H9 (cell line): Measurements from ENCODE around the gene IL20. TPM values are rescaled to one million over a fixed set of nuclear protein-coding genes. Genes with fewer than 3 reads are reported as not detected.

Source experiments
- DNase-seq: peaks from one replicate; pipeline ENCODE4 v3.0.0-alpha.2; 2017
- H2AFZ ChIP-seq: one replicate; pipeline ENCODE4 v1.6.1; 2013; ENCODE audit warnings: mild to moderate bottlenecking, low read length, control low read depth, moderate library complexity
- H2AK5ac ChIP-seq: 2 replicates; pipeline ENCODE4 v1.6.1; 2013; ENCODE audit warnings: low read length, control low read depth, mixed read lengths; ENCODE audit not compliant: insufficient read length
- H2BK120ac ChIP-seq: one replicate; pipeline ENCODE4 v1.6.1; 2013; ENCODE audit warnings: low read depth, mild to moderate bottlenecking, low read length, control low read depth, inconsistent platforms; ENCODE audit not compliant: poor library complexity, severe bottlenecking
- H2BK12ac ChIP-seq: 2 replicates; pipeline ENCODE4 v1.6.1; 2013; ENCODE audit warnings: low read length, control low read depth, mixed read lengths, low read depth; ENCODE audit not compliant: insufficient read length
- H2BK15ac ChIP-seq: 2 replicates; pipeline ENCODE4 v1.6.1; 2013; ENCODE audit warnings: low read depth, low read length, control low read depth
- H2BK20ac ChIP-seq: one replicate; pipeline ENCODE4 v1.6.1; 2013; ENCODE audit warnings: low read depth, mild to moderate bottlenecking, low read length, control low read depth, inconsistent platforms; ENCODE audit not compliant: poor library complexity, severe bottlenecking
- H2BK5ac ChIP-seq: 2 replicates; pipeline ENCODE4 v1.6.1; 2013; ENCODE audit warnings: low read length, control low read depth, mixed read lengths; ENCODE audit not compliant: insufficient read length
- H3K14ac ChIP-seq: 2 replicates; pipeline ENCODE4 v1.6.1; 2013; ENCODE audit warnings: low read length, control low read depth; ENCODE audit not compliant: insufficient read depth
- H3K18ac ChIP-seq: 2 replicates; pipeline ENCODE4 v1.6.1; 2013; ENCODE audit warnings: low read depth, mild to moderate bottlenecking, mixed read lengths, low read length, control low read depth; ENCODE audit not compliant: insufficient read length
- H3K23ac ChIP-seq: 2 replicates; pipeline ENCODE4 v1.6.1; 2013; ENCODE audit warnings: low read length, control low read depth, mixed read lengths, low read depth; ENCODE audit not compliant: insufficient read length
- H3K23me2 ChIP-seq: 2 replicates; pipeline ENCODE4 v1.6.1; 2013; ENCODE audit warnings: low read depth, mild to moderate bottlenecking, mixed read lengths, low read length, control low read depth; ENCODE audit not compliant: insufficient read length, poor library complexity, severe bottlenecking
- H3K27ac ChIP-seq: 2 replicates; pipeline ENCODE4 v1.5.1; 2013; ENCODE audit warnings: low read length, control low read depth, mixed read lengths, low read depth; ENCODE audit not compliant: insufficient read length
- H3K27me3 ChIP-seq: 2 replicates; pipeline ENCODE4 v1.6.1; 2013; ENCODE audit warnings: low read length, control low read depth, inconsistent platforms; ENCODE audit not compliant: insufficient read depth
- H3K4ac ChIP-seq: 2 replicates; pipeline ENCODE4 v1.6.1; 2013; ENCODE audit warnings: low read depth, mild to moderate bottlenecking, control low read depth, inconsistent platforms, low read length, moderate library complexity
- H3K4me1 ChIP-seq: 2 replicates; pipeline ENCODE4 v1.6.1; 2013; ENCODE audit warnings: low read length, control low read depth, inconsistent platforms; ENCODE audit not compliant: insufficient read depth
- H3K4me2 ChIP-seq: 2 replicates; pipeline ENCODE4 v1.6.1; 2013; ENCODE audit warnings: low read length, control low read depth, mixed read lengths; ENCODE audit not compliant: insufficient read length, insufficient read depth
- H3K56ac ChIP-seq: 2 replicates; pipeline ENCODE4 v1.6.1; 2013; ENCODE audit warnings: low read depth, mild to moderate bottlenecking, mixed read lengths, low read length, control low read depth; ENCODE audit not compliant: insufficient read length
- H3K79me1 ChIP-seq: 2 replicates; pipeline ENCODE4 v1.6.1; 2013; ENCODE audit warnings: low read depth, mild to moderate bottlenecking, moderate library complexity, low read length, control low read depth, inconsistent platforms; ENCODE audit not compliant: insufficient read depth, poor library complexity, severe bottlenecking
- H3K79me2 ChIP-seq: 2 replicates; pipeline ENCODE4 v1.6.1; 2013; ENCODE audit warnings: low read length, control low read depth, inconsistent platforms; ENCODE audit not compliant: insufficient read depth
- H3K9ac ChIP-seq: 2 replicates; pipeline ENCODE4 v1.6.1; 2013; ENCODE audit warnings: low read length, control low read depth, mixed read lengths; ENCODE audit not compliant: insufficient read length; ENCODE audit errors: extremely low read depth
- H3K9me3 ChIP-seq: one replicate; pipeline ENCODE4 v1.6.1; 2013; ENCODE audit warnings: low read depth, low read length, inconsistent platforms; ENCODE audit not compliant: control insufficient read depth
- H3T11ph ChIP-seq: one replicate; pipeline ENCODE4 v1.6.1; 2013; ENCODE audit warnings: mild to moderate bottlenecking, low read length, control low read depth, inconsistent platforms
- H4K20me1 ChIP-seq: one replicate; pipeline ENCODE4 v1.6.1; 2013; ENCODE audit not compliant: control insufficient read depth, insufficient read length, insufficient read depth
- H4K5ac ChIP-seq: 2 replicates; pipeline ENCODE4 v1.6.1; 2013; ENCODE audit warnings: low read depth, mild to moderate bottlenecking, mixed read lengths, low read length, control low read depth; ENCODE audit not compliant: insufficient read length
- H4K8ac ChIP-seq: replicated peaks from 2 replicates; pipeline ENCODE4 v1.6.1; 2013; ENCODE audit warnings: low read length, control low read depth, mixed read lengths, low read depth; ENCODE audit not compliant: insufficient read length
- H4K91ac ChIP-seq: 2 replicates; pipeline ENCODE4 v1.6.1; 2013; ENCODE audit warnings: low read depth, mild to moderate bottlenecking, moderate library complexity, mixed read lengths, low read length, control low read depth; ENCODE audit not compliant: insufficient read length
- H3K27ac Mint-ChIP-seq, 3 experiments: 2 replicates in 2 of 3; 3 replicates in 1 of 3; pipeline ENCODE4 v1.8.0; 2020 to 2021; ENCODE audit warnings: mixed read lengths in 3 of 3, mild to moderate bottlenecking in 1 of 3, moderate library complexity in 1 of 3
- H3K27me3 Mint-ChIP-seq: 2 replicates; pipeline ENCODE4 v1.8.0; 2021; ENCODE audit warnings: low read depth, mild to moderate bottlenecking, moderate library complexity, mixed read lengths
- H3K36me3 Mint-ChIP-seq, 3 experiments: 2 replicates in 2 of 3; 3 replicates in 1 of 3; pipeline ENCODE4 v1.8.0; 2020 to 2021; ENCODE audit warnings: low read depth in 3 of 3, mixed read lengths in 3 of 3; ENCODE audit not compliant: insufficient read depth in 1 of 3
- H3K4me1 Mint-ChIP-seq, 2 experiments: 2 replicates each; pipeline ENCODE4 v1.8.0; 2020; ENCODE audit warnings: mixed read lengths in 2 of 2
- H3K4me3 Mint-ChIP-seq, 2 experiments: 2 replicates in 1 of 2; 3 replicates in 1 of 2; pipeline ENCODE4 v1.8.0; 2020 to 2021; ENCODE audit warnings: mild to moderate bottlenecking in 2 of 2, mixed read lengths in 2 of 2, moderate library complexity in 1 of 2
- H3K9me3 Mint-ChIP-seq, 2 experiments: 2 replicates in 1 of 2; 3 replicates in 1 of 2; pipeline ENCODE4 v1.8.0; 2020; ENCODE audit warnings: mild to moderate bottlenecking in 2 of 2, mixed read lengths in 2 of 2, moderate library complexity in 1 of 2
- WGBS: extraction: QIAGEN DNeasy Blood & Tissue Kit; methylation state at CpG from one replicate; pipeline ENCODE4 v1.1.7; 2013; ENCODE audit warnings: missing lambda C conversion rate, low lambda C conversion rate, mixed read lengths; ENCODE audit not compliant: insufficient read length; ENCODE audit errors: extremely low coverage; 5-methylcytosine and 5-hydroxymethylcytosine counted together
- total RNA-seq: library from RNA; stranded (reverse); gene quantifications from 2 replicates; pipeline ENCODE4 v1.2.1, GENCODE V29; 2021
- TF ChIP-seq, protein P1 (sequence below): fragments of 200-600 bp; sonication (generic); conservative IDR thresholded peaks from 3 replicates; pipeline ENCODE4 v1.8.0; 2021; ENCODE audit warnings: antibody characterized with exemption, mild to moderate bottlenecking

Gene IL20
- total RNA-seq, 1 experiment from 2014 or later = not detected

DNA sequence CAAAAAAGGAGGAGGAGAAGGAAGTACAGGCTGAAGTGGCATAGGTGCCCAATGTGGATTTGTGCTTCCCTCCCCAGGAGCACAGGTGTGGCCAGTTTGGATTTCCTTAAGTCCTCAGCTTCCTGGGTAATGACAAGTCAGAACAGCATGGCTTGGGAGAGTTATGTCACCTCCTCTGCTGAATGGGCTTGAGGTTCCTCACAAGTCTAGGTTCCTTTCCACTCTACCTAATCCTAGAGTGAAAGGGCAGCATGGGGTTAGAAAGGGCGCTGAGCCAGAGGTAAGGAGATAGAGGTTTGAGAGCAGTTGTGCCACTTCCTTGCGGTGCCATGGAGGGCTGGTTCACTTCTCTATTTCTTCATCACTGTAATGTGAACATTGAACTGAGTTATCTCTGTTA lies 35.5 kb upstream of the IL20 start:
- no peak overlapping the region for H3K27ac ChIP-seq
- no peak overlapping the region for H2BK5ac ChIP-seq
- H2BK120ac ChIP-seq = no peak overlapping the region
- Mint-ChIP-seq H3K9me3 (no peaks in the 10 kb centered on the region), H3K4me3 (no peak overlapping the region), H3K36me3 (0 out of 7 replicates have a peak, but pooled peaks cover 0 to 2% (median 0%) of the 10 kb centered on the region in 3 experiments), H3K4me1 (peaks cover 0 to 3% of the 10 kb centered on the region in 2 experiments; a peak in 1 of 4 replicates), H3K27ac (no peak overlapping the region), H3K27me3 (no peaks in the 10 kb centered on the region; the same call in none of the 2 replicates)
- no peaks in the 10 kb centered on the region for H3K23me2 ChIP-seq
- H2AK5ac ChIP-seq = no peak overlapping the region
- no peak overlapping the region for H4K5ac ChIP-seq
- no peaks in the 10 kb centered on the region for H3K9me3 ChIP-seq
- H3K23ac ChIP-seq = no peak overlapping the region
- H2BK12ac ChIP-seq = no peak overlapping the region
- no peaks in the 10 kb centered on the region for H3K4me1 ChIP-seq
- no peak overlapping the region for H2BK20ac ChIP-seq
- H2AFZ ChIP-seq = no peak overlapping the region
- H3K9ac ChIP-seq = no peak overlapping the region
- H4K91ac ChIP-seq = no peak overlapping the region
- H3K18ac ChIP-seq = no peak overlapping the region
- no peaks in the 10 kb centered on the region for H4K20me1 ChIP-seq
- H3T11ph ChIP-seq = no peak overlapping the region
- H2BK15ac ChIP-seq = no peak overlapping the region
- H3K79me2 ChIP-seq = no peaks in the 10 kb centered on the region
- no peak overlapping the region for H3K4ac ChIP-seq
- no peak overlapping the region for H3K14ac ChIP-seq
- H4K8ac ChIP-seq = no peak overlapping the region
- no peak overlapping the region for H3K4me2 ChIP-seq
- no peaks in the 10 kb centered on the region for H3K79me1 ChIP-seq
- TF ChIP-seq, protein P1, sequence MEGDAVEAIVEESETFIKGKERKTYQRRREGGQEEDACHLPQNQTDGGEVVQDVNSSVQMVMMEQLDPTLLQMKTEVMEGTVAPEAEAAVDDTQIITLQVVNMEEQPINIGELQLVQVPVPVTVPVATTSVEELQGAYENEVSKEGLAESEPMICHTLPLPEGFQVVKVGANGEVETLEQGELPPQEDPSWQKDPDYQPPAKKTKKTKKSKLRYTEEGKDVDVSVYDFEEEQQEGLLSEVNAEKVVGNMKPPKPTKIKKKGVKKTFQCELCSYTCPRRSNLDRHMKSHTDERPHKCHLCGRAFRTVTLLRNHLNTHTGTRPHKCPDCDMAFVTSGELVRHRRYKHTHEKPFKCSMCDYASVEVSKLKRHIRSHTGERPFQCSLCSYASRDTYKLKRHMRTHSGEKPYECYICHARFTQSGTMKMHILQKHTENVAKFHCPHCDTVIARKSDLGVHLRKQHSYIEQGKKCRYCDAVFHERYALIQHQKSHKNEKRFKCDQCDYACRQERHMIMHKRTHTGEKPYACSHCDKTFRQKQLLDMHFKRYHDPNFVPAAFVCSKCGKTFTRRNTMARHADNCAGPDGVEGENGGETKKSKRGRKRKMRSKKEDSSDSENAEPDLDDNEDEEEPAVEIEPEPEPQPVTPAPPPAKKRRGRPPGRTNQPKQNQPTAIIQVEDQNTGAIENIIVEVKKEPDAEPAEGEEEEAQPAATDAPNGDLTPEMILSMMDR = no peak
- no peak for DNase-seq
- H3K56ac ChIP-seq = no peak overlapping the region
- no CpG with 5 or more reads among the region's 2 CpGs for WGBS
- H3K27me3 ChIP-seq = no peaks in the 10 kb centered on the region
